SU-DHL-6 (cell line): ENCODE measurements around the gene TTC39C.

ENCODE experiments used
- H2AFZ ChIP-seq: fragments of 200-600 bp; sonication (generic); 2 replicates; pipeline ENCODE4 v1.6.1; 2014; ENCODE audit warnings: low read depth, mild to moderate bottlenecking, moderate library complexity, mixed read lengths, antibody characterized with exemption, low read length; ENCODE audit not compliant: severe bottlenecking
- H3F3A ChIP-seq: fragments of 200-600 bp; shearing (Covaris generic); 2 replicates; pipeline ENCODE4 v1.6.0; 2016; ENCODE audit warnings: antibody characterized with exemption, mild to moderate bottlenecking; ENCODE audit not compliant: insufficient read depth
- H3K27ac ChIP-seq: fragments of 200-600 bp; sonication (generic); 2 replicates; pipeline ENCODE4 v1.5.1; 2016; ENCODE audit warnings: low read depth, mild to moderate bottlenecking, low read length, moderate library complexity, mixed read lengths
- H3K27me3 ChIP-seq: fragments of 200-600 bp; sonication (generic), shearing (Covaris generic); 2 replicates; pipeline ENCODE4 v1.6.0; 2014; ENCODE audit warnings: mild to moderate bottlenecking, low read length
- H3K36me3 ChIP-seq: fragments of 200-600 bp; sonication (generic); 2 replicates; pipeline ENCODE4 v1.6.1; 2014; ENCODE audit warnings: mild to moderate bottlenecking, low read length, mixed read lengths
- H3K4me2 ChIP-seq: fragments of 300-600, 200-600 bp; shearing (Covaris generic), sonication (generic); 2 replicates; pipeline ENCODE4 v1.6.0; 2014; ENCODE audit warnings: low read length, low read depth, mild to moderate bottlenecking; ENCODE audit not compliant: poor library complexity, severe bottlenecking
- H3K4me3 ChIP-seq: fragments of 200-600 bp; sonication (generic); 2 replicates; pipeline ENCODE4 v1.5.1; 2014; ENCODE audit warnings: antibody characterized with exemption, low read length, mild to moderate bottlenecking, mixed read lengths; ENCODE audit not compliant: insufficient read depth, poor library complexity, severe bottlenecking
- H3K79me2 ChIP-seq: fragments of 200-600 bp; sonication (generic); 2 replicates; pipeline ENCODE4 v1.6.1; 2014; ENCODE audit warnings: mild to moderate bottlenecking, low read length, moderate library complexity; ENCODE audit not compliant: insufficient read depth
- H3K9ac ChIP-seq: fragments of 200-600 bp; sonication (generic); 2 replicates; pipeline ENCODE4 v1.7.0; 2014; ENCODE audit warnings: mild to moderate bottlenecking, low read length
- H3K9me2 ChIP-seq: fragments of 200-600 bp; sonication (generic); replicated peaks from 2 replicates; pipeline ENCODE4 v1.6.1; 2014; ENCODE audit warnings: low read length; ENCODE audit not compliant: insufficient read depth
- H3K9me3 ChIP-seq: fragments of 200-600 bp; sonication (generic); 2 replicates; pipeline ENCODE4 v1.6.1; 2014; ENCODE audit warnings: low read length, mixed read lengths; ENCODE audit not compliant: insufficient read depth
- H4K20me1 ChIP-seq: fragments of 200-600 bp; sonication (generic); 2 replicates; pipeline ENCODE4 v1.6.1; 2014; ENCODE audit warnings: low read depth, mild to moderate bottlenecking, antibody characterized with exemption, low read length, moderate library complexity, mixed read lengths
- EZH2phosphoT487 ChIP-seq: fragments of 200-600 bp; sonication (generic), shearing (Covaris generic); conservative IDR thresholded peaks from 2 replicates; pipeline ENCODE4 v1.6.1; 2018; ENCODE audit warnings: mild to moderate bottlenecking, antibody characterized with exemption, low read length, moderate library complexity, mixed read lengths
- TF ChIP-seq, protein P1 (sequence below): fragments of 200-600 bp; sonication (generic); IDR thresholded peaks from one replicate; pipeline ENCODE4 v1.5.1; 2017; ENCODE audit warnings: antibody characterized with exemption, mild to moderate bottlenecking, low read length, moderate library complexity; ENCODE audit not compliant: insufficient read depth, poor library complexity, severe bottlenecking

The TTC39C gene

DNA sequence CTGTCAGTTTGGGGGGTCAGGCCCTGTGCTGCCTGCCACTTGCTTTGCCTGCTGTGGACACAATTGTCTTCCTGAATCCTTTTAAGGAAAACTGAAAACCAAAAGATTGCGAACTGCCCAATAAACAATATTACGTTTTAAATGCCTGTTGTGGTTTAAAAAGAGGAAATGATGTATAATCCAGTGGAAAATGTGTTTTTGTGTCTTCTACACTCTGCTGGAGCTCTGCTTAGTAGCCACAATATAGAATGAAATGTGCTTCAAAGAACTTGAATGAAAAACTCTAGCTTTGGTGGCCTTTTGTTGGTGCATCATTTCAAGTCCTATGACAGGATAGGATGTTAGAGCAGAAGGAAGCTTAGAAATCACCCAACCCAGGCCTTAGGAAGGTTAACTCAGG is 101.1 kb downstream of the TTC39C start:
- no peaks in the 10 kb centered on the region for H3K36me3 ChIP-seq
- H4K20me1 ChIP-seq = no peaks in the 10 kb centered on the region
- H3K27me3 ChIP-seq = no peaks in the 10 kb centered on the region
- no peaks in the 10 kb centered on the region for H3F3A ChIP-seq
- H3K9ac ChIP-seq = no peak overlapping the region
- no peak overlapping the region for H3K4me2 ChIP-seq
- no peaks in the 10 kb centered on the region for H3K79me2 ChIP-seq
- H3K9me2 ChIP-seq = no peaks in the 10 kb centered on the region
- no peak overlapping the region for H3K27ac ChIP-seq
- TF ChIP-seq EZH2phosphoT487 = no peak
- TF ChIP-seq, protein P1, sequence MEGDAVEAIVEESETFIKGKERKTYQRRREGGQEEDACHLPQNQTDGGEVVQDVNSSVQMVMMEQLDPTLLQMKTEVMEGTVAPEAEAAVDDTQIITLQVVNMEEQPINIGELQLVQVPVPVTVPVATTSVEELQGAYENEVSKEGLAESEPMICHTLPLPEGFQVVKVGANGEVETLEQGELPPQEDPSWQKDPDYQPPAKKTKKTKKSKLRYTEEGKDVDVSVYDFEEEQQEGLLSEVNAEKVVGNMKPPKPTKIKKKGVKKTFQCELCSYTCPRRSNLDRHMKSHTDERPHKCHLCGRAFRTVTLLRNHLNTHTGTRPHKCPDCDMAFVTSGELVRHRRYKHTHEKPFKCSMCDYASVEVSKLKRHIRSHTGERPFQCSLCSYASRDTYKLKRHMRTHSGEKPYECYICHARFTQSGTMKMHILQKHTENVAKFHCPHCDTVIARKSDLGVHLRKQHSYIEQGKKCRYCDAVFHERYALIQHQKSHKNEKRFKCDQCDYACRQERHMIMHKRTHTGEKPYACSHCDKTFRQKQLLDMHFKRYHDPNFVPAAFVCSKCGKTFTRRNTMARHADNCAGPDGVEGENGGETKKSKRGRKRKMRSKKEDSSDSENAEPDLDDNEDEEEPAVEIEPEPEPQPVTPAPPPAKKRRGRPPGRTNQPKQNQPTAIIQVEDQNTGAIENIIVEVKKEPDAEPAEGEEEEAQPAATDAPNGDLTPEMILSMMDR = no peak
- no peaks in the 10 kb centered on the region for H3K9me3 ChIP-seq
- H2AFZ ChIP-seq = no peak overlapping the region
- no peak overlapping the region for H3K4me3 ChIP-seq

DNA sequence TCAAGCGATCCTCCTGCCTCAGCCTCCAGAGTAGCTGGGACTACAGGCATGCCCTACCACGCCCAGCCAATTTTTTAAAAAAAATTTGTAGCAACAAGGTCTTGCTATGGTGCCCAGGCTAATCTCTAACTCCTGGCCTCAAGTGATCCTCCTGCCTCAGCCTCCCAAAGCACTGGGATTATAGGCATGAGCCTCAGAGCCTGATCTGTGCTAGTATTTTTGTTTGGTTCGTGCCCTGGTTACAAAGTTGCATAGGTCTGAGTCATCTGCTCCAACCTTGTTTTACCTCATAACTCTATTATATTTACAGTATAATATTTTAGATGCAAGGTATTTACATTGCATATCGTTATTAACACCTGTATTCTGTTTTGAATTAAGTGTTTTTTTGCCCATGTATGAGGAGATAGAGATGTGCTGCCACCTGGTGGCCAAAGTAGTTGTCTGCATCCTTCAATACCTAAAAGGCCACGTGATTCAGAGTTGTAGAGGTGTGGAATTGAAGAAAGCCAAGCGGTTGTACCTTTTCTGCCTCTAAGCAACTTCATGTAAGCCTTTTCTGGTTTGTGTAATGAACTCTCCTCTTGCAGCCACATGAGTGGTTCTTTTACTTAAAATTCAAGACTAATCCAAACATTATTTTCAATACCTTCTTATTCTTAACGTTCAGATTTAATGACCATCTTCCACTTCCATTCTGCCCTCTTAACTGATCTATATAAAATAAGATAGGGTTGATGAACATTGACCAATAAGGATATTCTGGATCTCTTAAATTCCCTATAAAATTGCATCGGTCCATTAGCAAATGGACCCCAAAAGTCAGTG is 104.4 kb downstream of the TTC39C start:
- H3K79me2 ChIP-seq = no peaks in the 10 kb centered on the region
- no peak overlapping the region for H3K9ac ChIP-seq
- H2AFZ ChIP-seq = no peak overlapping the region
- no peak overlapping the region for H3K27ac ChIP-seq
- H3K36me3 ChIP-seq = no peaks in the 10 kb centered on the region
- no peaks in the 10 kb centered on the region for H4K20me1 ChIP-seq
- H3F3A ChIP-seq = no peaks in the 10 kb centered on the region
- H3K4me2 ChIP-seq = no peak overlapping the region
- no peaks in the 10 kb centered on the region for H3K9me2 ChIP-seq
- no peaks in the 10 kb centered on the region for H3K27me3 ChIP-seq
- TF ChIP-seq, protein P1 = peak; percentile 94
- no peak for TF ChIP-seq EZH2phosphoT487
- no peak overlapping the region for H3K4me3 ChIP-seq
- H3K9me3 ChIP-seq = no peaks in the 10 kb centered on the region

DNA sequence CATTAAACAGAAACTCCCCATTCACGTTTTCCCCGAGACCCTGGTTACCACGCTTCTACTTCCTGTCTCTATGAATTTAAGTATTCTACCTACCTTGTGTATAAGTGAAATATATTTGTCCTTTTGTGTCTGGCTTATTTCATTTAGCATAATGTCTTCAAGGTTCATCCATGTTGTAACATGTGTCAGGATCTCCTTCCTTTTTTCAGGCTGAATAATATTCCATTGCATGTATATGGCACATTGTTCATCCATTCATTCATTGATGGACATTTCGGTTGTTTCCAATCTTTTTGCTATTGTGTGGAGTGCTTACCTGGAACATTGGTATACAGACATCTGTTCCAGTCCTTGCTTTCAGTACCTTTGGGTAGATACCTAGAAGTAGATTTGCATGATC is 106.1 kb downstream of the TTC39C start:
- no peaks in the 10 kb centered on the region for H3K79me2 ChIP-seq
- no peaks in the 10 kb centered on the region for H3K36me3 ChIP-seq
- H3K27ac ChIP-seq = no peak overlapping the region
- no peak overlapping the region for H3K4me2 ChIP-seq
- H3K9ac ChIP-seq = no peak overlapping the region
- no peaks in the 10 kb centered on the region for H3F3A ChIP-seq
- H3K4me3 ChIP-seq = no peak overlapping the region
- H3K27me3 ChIP-seq = no peaks in the 10 kb centered on the region
- H3K9me2 ChIP-seq = no peaks in the 10 kb centered on the region
- H4K20me1 ChIP-seq = no peaks in the 10 kb centered on the region
- no peak overlapping the region for H2AFZ ChIP-seq
- TF ChIP-seq, protein P1 = no peak
- no peak for TF ChIP-seq EZH2phosphoT487
- no peaks in the 10 kb centered on the region for H3K9me3 ChIP-seq
